HG02884 (cell line): ENCODE results near the gene CROCC.
A peak's percentile ranks its signal among the peaks of the same experiment; 100 is the strongest.
"Not testable (repeated sequence)": the region's sequence is repeated elsewhere in the genome, so short reads cannot be mapped to it uniquely, and the experiment has no call there.

Experiments
- ATAC-seq: cut with Tn5 transposase; IDR thresholded peaks from one replicate; pipeline ENCODE4 v1.9.1; 2021; ENCODE audit warnings: mild to moderate bottlenecking, moderate library complexity; ENCODE audit not compliant: unreplicated experiment

Gene CROCC

DNA sequence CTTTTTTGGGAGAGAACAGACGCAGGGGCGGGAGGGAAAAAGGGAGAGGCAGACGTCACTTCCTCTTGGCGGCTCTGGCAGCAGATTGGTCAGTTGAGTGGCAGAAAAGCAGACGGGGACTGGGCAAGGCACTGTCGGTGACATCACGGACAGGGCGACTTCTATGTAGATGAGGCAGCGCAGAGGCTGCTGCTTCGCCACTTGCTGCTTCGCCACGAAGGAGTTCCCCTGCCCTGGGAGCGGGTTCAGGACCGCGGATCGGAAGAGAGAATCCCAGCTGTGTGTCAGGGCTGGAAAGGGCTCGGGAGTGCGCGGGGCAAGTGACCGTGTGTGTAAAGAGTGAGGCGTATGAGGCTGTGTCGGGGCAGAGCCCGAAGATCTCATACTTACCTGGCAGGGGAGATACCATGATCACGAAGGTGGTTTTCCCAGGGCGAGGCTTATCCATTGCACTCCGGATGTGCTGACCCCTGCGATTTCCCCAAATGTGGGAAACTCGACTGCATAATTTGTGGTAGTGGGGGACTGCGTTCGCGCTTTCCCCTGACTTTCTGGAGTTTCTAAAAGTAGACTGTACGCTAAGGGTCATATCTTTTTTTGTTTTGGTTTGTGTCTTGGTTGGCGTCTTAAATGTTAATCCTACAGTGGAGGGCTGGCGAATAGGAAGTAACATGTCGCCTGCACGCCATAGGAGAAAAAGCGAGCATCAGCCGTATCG is 26.0 kb upstream of the CROCC start, which contains the start of gene RNU1-2:
RNU1-2 (plus strand) TSS at position 383 of the 718 bp plus-strand sequence.
- peak; percentile 95 for ATAC-seq

DNA sequence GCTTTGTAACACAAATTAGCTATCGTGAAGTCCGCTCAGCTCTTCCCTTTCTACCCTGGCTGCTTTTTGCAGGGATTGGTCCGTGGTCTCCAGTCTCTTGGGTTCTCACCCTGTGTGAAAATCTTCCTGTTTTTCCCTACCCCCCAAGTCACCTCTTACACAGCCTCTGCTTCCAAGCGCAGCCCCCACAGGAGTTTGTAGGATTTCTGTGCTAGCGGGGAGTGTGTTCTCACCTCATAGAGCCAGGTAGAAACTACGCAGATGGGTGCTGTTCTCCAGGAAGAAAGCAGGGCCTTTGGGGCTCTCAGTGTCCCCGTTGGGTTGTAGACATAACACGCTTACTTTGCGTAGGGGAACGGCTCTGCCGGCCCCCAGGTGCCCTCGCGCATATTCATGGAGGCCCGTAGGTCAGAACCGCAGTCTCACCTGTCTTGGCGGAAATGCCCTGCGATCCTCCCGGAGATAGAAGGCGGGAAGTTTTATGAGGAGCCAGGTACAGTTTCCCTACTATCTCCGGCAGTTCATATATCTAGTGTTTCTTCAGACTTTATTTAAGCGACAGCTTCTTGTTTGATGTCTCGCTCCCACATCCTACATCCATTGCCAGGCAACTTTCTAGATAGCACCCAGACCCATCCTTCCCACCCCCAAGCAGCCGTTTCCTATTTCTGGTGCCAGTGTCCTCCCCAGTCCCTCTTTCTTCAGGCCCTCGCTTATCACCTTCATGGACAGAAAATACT is 25.2 kb upstream of the CROCC start:
- ATAC-seq, result not testable (repeated sequence)

DNA sequence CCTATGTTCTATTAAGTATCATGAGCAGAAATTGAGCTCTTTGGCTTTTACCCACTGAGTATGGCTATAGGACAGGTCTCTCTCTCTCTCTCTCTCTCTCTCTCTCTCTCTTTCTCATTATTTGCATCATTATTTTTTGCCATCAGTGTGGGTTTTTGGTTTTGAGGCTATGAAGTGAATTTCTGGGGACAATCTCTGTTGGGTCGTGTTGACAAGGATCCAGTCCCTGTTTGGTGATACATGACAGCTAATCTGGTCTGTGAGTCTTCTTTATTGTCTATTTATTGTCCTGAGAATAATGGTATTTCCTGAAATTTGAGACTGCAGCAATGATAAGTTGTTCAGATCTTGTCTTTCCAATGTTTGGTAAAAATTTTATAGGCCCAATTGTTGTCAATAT is 24.1 kb upstream of the CROCC start:
- not testable (repeated sequence) for ATAC-seq

DNA sequence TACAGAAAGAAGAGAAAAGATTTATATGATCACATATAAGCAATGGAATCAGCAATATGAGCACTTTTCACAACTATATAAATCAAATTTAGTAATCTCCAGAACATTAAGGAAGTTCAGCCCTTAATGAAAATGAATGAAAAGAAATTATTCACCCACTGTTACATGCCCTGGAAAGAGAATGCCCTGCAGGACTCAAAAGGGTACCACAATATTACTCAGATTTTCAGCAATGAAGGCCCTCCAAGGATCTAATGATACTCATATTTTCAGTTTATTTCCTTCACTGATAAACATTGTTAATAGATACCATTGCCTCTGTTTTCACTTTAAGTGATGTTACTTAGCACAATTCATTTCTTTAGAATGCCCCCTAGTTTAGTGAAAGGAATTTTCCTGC is 23.4 kb upstream of the CROCC start:
- not testable (repeated sequence) for ATAC-seq

DNA sequence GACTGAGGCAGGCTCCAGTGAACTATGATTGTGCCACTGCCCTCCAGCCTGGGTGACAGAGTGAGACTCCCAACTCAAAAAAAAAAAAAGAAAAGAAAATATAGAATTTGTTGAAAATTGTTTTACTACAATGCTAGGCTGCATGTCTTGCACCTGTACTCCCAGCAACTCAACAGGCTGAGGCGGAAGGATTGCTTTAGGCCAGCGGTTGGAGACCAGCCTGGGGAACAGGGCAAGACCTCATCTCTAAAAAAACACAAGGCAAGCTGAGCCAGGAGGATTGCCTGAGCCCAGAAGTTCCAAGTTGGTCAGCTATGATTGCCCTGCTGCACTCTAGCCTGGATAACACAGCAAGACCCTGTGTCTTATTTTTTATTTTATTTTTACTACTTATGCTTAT is 22.7 kb upstream of the CROCC start:
- ATAC-seq, result not testable (repeated sequence)

DNA sequence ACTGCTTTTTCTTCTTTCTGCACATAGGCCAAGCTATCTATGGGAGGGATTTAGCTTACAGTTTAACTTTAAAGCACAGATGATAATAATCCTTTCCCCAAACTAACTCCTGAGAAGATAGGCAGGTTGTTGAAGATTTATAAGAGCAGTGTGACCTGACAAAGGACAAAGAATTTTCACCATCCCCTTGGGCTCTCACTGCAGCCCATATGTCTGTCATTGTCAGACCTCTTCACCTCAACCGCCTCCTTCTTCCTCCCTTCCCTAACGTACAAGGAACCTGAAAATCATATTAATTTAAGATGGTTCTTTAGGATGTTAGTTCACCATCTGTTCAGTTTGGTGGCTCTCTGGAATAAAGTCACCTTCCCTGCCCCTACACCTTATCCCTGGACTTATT is 21.0 kb upstream of the CROCC start:
- no peak for ATAC-seq

DNA sequence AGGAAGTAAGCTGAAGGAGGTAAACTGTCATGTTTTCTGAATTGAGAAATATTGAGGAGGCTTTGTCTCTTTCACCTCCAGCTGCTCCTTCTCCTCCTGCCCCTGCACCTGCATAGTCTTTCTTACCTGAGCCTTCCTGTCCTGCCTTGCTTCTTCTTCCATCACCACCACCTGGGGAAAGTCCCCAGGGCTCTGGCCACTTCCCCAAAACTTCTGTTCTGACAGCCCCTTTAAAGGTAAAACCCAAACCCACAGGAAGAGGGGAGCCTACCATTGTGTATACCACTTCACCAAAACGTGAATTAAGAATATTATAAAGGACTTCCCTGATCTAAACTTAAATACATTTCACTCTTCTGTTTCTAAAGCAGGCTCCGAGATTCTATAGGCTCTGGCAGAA is 20.4 kb upstream of the CROCC start:
- ATAC-seq, result not testable (repeated sequence)

DNA sequence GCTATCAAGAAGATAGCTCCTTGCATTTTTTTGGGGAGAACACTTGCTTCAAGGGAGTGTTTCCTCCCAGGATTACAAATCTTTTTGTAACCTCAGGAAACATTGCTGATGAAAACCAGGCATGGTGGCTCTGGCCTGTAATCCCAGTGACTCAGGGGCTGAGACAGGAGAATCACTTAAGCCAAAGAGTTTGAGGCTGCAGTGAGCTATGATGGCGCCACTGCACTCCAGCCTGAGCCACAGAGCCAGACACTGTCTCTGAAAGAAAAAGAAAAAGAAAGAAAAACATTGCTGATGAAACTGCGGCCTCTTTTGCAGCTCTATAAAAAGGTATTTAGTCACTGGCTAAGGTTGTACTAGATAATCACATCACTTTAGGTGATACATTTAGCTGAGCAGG is 18.7 kb upstream of the CROCC start:
- ATAC-seq, result no peak

DNA sequence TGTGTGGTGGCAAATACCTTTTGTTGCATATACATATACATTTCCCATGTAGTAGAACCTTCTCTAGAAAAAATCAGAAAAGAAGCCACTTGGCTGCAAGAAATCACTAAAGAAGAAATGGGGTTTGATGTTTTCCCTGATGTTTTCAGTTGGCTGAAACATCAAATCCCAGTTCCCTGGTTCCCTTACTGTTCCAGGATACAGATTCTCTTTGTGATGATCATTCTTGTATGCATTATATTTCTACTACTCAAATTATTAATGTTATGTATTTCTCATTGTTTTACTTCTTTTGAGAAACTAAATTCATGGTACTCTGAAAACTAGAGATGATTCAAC is 18.3 kb upstream of the CROCC start:
- ATAC-seq, result no peak

DNA sequence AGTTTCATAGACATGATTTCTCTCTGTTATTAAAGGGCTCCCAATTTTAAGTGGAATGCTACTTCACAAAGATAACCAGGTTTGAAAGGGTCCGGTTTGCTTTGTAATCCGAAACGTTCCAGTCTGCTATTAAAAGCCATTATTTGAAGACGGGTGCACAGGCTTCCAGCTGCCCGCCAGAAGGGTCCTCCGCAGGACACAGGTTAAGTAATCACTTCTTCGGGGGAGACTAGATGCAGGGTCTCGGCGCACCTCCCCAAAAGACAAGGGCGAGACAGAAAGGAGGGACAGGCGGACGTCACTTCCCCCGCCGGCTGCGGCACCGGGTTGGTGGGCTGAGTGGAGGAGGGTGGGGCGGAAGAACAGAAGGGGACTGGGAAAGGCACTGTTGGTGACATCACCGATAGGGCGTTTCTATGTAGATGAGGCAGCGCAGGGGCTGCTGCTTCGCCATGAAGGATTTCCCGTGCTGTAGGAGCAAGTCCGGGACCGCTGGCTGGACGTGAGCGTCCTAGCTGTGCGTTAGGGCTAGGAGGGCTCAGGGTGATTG is 17.1 kb upstream of the CROCC start:
- ATAC-seq, result peak; percentile 91

DNA sequence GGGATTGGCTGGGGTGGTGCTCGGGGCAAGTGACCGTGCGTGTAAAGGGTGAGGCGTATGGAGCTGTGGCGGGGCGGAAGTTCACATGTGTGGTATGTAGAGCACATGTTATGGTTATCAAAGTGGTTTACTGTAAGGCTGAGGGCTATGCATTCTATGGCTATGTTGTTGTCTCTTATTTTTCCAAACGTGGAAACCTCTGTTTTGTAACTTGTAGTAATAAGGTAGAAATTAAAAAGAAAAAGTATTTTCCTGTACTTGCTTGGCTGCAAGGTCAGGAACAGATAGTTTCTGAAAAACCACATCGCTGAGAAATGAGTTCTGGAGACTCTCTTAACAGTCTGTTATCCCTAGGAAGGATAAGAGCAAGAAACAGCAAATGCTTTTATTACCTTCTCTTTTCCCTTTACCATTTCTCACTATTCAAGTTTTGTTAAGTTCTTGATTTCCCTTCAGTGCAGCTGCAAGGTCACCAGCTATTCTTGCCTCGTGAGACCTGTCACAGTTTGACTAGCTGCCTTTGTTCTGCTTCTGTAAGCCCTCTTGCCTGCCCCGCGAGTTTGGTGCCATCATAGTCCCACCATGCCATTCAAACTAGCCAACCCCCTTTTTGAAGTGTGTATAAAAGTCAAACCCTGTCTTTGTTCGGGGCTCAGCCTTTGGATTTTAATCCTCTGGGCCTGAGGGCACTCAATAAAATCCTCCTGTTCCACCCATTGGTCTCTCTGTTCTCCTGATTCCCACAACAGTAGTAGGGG is 16.4 kb upstream of the CROCC start:
- peak; percentile 63 for ATAC-seq

DNA sequence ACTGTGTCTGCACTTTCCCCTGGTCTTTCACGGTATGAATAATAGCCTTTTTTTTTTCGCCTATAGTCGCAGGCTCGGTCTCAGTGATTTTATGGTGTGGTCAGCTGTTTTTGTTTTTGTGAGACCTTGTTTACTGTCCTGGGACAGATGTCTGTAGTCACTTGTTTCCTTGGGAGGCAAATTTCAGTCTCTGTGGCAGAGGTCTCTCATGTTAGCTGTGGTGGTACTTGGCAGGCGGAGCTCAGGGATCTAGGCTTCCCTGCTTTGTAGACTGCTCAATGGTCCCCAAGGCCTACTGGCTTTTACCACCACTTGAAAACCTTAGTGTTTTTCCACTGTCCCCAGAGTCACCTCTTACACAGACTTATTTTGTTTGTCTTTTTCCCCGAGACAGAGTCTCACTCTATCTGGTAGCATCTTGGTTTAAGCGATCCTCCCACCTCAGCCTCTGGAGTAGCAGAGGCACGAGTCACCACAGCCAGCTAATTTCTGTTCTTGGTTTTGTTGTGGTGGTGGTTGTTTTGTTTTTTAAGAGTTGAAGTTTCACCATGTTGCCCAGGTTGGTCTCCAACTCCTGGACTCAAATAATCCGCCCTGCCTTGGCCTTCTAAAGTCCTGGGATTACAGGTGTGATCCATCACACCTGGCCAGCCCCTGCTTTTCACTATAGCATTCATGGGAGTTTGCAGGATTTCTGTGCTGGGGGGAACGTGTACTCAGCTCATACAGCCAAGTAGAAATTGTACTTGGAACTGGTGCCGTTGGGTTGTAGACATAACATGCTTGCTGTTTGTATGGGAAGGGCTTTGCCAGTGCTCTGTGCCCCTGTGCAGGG is 15.6 kb upstream of the CROCC start:
- no peak for ATAC-seq

DNA sequence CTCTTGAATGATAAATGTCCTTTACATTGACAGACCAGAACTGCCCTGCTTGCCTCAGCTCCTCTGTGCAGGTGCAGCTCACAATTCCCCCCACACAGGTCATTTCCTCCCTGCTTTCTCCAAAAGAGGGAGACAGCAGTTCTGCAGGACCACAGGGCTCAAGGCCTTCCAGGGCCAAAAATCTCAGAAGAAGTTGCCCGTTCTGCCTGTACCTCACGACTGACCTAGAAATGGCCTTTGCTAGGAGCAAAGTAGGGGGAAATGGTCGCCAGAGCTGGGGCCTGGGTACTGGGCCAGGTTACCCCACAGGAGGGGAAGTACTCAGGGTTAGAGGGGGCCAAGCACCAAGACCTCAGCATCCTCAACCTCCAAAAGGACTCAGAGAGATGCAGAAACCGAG is 14.9 kb upstream of the CROCC start:
- ATAC-seq, result no peak

DNA sequence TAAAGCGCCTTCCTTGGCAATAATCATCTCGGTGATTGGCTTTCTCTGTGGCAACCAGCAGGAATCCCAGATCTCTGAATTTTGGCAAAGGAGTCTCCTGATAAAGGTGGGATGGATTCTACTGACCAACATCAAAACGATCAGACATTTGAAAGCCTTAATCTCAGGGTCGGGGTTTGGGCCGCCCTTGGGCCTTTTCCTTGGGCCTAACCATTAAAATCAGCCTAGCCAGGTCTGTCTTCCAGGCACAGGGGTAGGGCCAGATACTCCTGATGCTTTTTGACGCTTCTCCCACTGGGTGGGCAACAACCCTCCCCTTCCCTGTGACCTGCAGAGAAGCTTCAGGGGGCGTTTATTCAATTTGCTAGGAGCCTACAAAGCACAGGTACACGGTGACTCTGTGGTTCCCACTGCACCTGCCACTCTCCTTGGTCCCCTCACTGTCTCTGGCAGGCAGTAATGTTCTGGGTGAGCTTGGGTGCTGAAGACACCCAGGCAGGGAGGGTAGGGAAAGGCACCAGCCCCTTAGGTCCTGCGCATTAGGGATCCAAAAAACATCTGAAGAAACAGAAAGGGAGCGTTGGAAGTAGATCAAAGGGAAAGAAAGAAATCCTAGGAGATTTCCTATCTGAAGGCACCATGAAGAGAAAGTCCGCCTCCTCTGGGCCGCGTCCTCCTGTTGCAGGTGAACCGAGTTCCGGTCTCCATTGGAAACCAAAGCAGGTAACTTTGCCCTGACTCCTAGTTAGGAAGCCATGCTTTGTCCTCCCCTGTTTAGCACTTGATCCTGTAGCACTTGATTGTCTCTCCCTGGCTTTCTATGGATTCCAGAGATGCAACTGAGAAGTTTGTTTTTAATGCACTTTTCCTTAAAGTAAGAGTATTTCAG is 13.6 kb upstream of the CROCC start:
- no peak for ATAC-seq

DNA sequence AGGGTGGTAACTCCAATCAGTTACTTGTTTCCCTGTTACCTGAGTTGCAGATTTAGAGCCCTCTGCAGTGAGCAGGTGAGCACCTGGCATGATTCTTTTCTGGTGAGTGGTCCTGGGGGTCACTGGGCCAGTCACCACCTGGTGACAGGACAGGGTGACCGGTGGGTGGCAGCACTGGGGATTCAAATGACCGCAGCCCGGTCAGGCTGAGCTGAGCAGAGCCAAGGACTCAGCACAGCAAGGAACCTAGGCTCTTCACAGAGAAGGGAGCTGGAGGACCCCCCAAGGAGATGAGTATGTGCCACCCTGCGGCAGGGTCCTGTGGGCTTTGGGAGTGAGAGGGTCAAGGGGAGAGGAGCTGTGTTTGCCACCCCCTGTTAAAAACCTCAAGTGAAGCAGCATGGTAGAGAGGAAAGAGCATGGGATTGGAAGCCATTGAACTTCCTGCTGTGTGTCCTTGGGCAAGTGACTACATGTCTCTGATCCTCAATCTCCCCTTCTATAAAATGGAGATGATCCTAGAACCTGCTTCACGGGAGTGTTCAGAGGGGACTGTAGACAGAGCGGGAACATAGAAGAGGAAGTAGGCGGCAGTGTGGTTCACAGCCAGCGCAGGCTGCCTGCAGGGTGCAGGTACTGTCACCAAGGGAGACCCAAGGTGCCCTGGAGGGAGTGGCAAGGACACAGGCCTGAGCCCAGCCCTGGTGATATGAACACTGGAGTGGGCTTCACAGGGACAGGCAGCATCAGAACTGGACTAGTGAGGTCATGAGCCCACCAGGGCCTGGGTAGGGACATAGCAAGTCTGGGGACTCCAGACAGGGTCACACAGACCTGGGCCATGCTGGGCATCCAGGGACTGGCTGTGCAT is 9.6 kb upstream of the CROCC start:
- ATAC-seq, result not testable (repeated sequence)

DNA sequence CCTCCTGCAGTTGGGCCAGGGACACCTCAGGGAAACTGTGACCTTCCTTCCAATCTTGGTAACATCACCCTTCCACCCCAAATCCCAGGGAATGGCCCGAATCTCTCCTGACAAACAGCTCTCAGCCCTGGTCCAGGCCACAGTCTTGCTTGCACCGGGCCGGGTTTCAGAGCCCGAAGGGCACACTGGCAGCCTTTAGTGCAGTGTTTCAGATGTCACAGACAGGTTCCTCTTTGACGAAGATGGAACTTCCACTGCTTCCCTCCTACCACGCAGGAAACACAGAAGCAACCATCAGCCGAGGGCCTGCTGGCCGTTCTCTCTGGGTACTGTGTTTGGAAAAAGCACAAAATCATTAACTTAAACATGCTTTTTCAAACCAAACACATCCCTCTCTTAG is 9.0 kb upstream of the CROCC start:
- ATAC-seq, result not testable (repeated sequence)

DNA sequence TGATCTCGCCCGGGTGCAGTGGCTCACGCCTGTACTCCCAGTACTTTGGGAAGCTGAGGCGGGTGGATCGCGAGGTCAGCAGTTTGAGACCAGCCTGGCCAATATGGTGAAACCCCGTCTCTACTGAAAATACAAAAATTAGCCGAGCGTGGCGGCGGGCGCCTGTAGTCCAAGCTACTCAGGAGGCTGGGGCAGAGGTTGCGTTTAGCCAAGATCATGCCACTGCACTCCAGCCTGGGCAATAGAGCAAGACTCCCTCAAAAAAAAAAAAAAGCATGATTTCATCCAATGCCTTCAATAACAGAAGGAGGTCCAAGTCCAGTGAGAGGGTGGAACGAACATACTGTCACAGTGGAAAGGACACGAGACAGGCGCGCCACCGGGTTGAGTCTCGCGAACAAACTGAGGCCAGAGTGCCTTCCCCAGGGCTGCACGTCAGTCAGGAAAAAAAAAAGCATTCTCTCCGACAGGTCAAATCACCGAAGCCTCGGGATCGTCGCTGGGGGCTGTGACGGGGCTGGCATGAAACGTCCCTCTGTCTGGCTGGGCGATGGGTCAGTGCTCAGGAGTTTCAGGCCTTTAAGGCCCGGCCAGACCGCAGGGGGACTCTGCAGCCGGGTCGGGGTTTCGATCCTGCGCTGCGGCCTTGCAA is 8.4 kb upstream of the CROCC start:
- no peak for ATAC-seq
